ENCODE results near the gene HS6ST2. TPM values are rescaled to one million over a fixed set of nuclear protein-coding genes. Genes with fewer than 3 reads are reported as not detected.

Gene HS6ST2
- total RNA-seq, 1 experiment from 2014 or later = 1.3 TPM

DNA sequence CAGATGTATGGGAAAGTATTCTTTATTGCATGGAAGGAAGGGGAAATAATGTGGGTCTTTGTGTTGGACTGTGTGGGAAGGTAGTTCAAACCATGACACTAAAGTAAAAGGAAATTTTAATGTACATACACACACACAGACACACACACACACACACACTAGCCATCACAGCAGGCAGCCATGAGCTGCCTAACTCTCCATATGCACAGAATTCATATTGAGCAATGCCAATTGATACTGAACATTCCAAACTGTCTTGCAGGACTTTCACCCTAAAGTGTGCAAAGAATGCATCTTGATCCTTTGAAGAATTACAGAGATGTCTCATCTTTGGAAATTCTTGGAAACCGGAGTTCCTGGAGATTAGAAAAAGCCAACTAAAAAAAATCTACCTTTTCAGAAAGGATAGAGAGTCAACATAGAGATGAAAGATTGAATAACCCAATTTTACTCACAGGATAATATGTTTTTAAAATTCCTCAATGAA, 349.0 kb downstream of the HS6ST2 start:
- Histone ChIP-seq H3K9me3 (no peaks in the 10 kb centered on the region), H3K27me3 (no peaks in the 10 kb centered on the region), H3K36me3 (no peaks in the 10 kb centered on the region), H3K4me3 (no peak overlapping the region)
- DNase-seq = no peak

DNA sequence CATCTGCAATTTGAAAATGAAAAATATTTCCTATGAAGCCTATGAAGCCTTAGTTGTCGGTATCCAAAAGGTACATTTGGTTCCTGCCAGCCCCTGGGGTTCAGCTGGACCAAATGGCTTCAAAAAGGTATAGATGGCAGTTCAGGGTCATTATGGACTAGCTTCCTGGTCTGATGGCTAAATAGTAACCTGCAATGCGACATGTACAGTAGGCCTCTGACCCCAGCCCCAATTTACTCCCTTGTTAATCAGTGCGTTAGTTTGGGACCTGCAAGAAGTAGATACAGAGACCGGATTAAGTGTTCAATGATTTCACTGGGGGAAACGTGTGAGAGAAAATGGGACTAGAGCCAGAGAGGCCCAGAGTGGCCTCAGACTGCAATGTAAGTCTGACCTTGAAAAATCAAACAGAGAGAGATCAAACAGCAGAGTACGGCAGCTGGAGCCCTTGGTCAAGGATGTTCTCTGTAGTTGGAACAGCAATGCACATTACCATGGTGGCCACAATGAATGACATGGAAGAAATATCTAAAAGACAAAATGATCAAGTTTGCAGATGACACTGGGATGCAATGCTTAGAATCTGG, 354.6 kb downstream of the HS6ST2 start:
- no peak for DNase-seq
- H3K27me3 ChIP-seq = no peaks in the 10 kb centered on the region
- no peak overlapping the region for H3K4me3 ChIP-seq
- H3K36me3 ChIP-seq = no peaks in the 10 kb centered on the region
- H3K9me3 ChIP-seq = no peaks in the 10 kb centered on the region

DNA sequence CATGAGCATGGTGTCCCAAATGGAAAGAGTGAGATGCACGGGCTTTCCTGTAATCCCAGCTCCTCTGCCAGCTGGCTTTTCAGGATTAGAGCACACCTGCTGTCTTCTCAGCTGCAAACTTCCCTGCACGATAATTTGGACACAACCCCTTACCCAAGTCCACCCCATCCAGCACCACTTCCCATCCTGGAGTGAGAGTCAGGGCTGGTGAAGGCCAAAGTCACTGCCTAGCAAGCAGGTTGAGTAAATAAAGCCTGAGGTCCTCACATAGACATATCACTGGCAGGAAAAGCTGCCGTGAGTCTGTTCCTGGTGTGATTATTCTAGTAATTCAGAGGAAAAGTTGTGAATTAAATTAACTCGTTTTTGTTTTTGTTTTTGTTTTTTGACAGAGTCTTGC, 355.7 kb downstream of the HS6ST2 start:
- H3K36me3 ChIP-seq = no peaks in the 10 kb centered on the region
- no peak overlapping the region for H3K4me3 ChIP-seq

DNA sequence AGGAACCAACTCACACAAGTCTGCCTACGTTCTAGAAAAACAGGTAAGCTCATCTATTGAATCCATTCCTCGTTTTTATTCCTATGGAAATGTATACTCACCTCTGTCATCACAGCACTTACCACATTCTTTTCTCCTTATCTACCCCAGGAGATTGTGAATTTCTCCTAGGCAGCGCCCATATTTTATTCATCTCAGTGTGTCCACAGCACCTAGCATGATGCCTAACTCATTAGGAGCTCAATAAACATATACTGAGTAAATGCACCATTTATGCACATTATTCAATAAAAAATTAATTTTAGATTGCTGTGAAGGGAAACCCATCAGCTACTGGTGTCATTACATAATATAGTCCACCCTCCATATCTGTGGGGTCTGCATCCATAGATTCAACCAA, 363.4 kb downstream of the HS6ST2 start:
- H3K4me3 ChIP-seq = no peak overlapping the region
- no peaks in the 10 kb centered on the region for H3K9me3 ChIP-seq
- H3K27me3 ChIP-seq = no peaks in the 10 kb centered on the region
- H3K36me3 ChIP-seq = no peaks in the 10 kb centered on the region
- DNase-seq = no peak

More for the DNA sequence above, 355.7 kb downstream of the HS6ST2 start:
- no peak for DNase-seq
- H3K27me3 ChIP-seq = no peaks in the 10 kb centered on the region
- no peaks in the 10 kb centered on the region for H3K9me3 ChIP-seq

DNA sequence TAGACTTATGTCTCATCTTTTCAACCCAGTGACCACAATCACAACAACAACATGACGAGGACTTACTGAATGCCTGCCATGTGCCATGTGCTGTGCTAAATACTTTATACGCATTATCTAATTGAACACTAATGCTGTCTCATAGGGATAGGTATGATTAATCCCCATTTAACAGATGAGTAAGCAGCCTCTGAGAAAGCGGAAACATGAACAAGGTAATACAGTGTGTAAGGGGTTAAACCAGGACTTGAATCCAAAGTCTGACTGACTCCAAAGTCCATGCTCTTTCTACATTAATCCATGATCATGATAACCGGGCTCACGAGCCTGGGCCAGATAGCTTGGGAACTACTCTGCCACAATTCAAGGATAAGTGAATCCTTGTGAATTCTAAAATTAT, 364.3 kb downstream of the HS6ST2 start:
- Histone ChIP-seq H3K9me3 (no peaks in the 10 kb centered on the region), H3K36me3 (no peaks in the 10 kb centered on the region), H3K27me3 (no peaks in the 10 kb centered on the region), H3K4me3 (no peak overlapping the region)
- no peak for DNase-seq

DNA sequence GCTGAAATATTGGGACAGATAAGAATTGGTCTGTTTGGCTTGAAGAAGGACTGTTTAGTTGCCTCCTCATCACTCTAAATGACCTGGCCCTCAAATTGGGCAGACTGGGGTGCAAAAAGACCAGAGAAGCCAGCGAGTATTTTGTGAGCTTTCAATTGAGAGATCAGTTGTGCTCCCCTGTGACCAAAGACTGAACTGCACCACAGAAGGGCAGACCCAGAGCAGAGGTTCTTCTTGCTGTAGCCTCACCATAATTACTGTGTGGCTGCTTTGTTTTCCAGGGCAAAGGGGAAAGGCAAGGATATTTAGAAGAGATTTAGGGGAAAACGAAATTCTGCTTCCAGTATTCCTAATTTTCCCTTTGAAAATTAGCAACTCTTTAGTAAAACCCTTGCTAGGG, 365.5 kb downstream of the HS6ST2 start:
- no peak for DNase-seq
- Histone ChIP-seq H3K9me3 (no peaks in the 10 kb centered on the region), H3K4me3 (no peak overlapping the region), H3K36me3 (no peaks in the 10 kb centered on the region), H3K27me3 (no peaks in the 10 kb centered on the region)

DNA sequence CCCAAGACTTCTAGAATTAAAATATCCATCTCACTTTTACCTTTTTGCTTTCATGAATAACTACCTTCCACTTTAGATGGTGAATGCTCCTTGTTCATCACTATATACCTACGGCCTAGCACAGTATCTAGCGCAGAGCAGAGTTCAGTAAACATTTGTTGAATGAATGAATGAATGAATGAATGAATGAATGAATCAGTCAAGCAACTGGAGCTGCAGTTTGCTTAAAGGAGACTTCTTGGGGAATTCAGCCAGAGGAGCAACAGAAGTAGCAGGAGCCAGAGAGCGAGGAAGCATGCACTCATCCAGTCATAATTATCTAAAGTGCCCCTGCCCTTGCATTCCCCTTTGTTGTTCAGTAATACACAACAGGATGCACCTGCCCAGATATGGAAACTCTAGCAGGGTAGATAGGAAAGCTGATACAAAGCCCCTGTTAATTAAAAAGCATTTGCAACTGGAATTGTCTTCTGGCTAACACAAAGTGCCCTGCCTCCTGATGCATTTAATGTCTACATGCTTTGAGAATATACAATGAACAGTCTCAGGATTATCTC, 366.6 kb downstream of the HS6ST2 start:
- H3K27me3 ChIP-seq = no peaks in the 10 kb centered on the region
- no peaks in the 10 kb centered on the region for H3K36me3 ChIP-seq
- no peaks in the 10 kb centered on the region for H3K9me3 ChIP-seq
- no peak overlapping the region for H3K4me3 ChIP-seq
- no peak for DNase-seq

DNA sequence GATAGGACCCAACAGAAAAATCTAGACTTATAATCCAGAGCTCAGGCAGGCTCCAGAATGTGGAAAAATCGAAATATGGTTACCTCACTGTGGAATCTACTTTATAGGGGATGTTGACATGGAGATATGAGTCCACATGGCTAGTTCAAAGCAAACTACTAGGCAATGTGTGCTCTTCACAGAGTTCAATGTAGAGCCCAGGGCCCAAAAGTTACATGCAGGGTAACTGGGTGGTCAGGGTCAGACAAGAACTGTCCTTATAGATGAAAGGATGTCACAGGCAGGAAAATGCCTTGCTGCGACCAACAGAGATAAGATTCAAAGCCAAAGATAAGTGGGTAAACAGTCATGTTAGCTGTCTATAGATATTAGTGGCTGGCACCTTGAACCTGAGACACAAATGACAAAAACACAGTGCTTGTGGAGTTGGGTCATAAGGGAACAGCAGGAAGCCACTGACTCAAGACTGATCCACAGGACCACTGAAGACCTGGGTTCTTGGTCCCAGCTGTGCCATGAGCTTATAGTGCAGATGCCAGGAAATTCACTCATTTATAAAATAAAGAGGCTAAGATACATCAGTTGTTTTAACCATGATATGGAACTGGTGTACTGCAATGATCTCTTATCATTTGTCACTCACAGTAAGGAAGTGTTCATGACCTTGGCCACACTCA, 367.9 kb downstream of the HS6ST2 start:
- H3K4me3 ChIP-seq = no peak overlapping the region
- no peaks in the 10 kb centered on the region for H3K27me3 ChIP-seq
- DNase-seq = no peak
- H3K9me3 ChIP-seq = no peaks in the 10 kb centered on the region
- H3K36me3 ChIP-seq = no peaks in the 10 kb centered on the region

DNA sequence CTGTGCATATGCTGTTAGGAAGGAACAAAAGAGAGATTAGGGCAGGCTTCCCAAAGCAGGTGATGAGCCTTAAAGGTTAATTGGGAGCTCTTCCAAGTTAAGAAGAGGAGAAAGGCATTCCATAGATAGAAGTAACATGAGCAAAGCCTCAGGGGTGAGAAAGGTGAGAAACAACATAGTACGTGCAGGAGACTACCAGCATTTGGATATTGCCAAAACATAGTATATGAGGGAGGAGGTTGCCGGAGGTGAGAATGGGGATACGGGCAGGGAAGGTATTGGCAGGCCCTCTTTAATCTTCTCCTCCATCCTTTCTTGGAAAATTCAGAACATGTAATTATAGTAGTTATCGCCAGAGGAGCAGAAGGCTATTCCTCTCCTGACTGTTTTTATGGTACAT, 373.5 kb downstream of the HS6ST2 start:
- Histone ChIP-seq H3K27me3 (no peaks in the 10 kb centered on the region), H3K36me3 (no peaks in the 10 kb centered on the region), H3K9me3 (no peaks in the 10 kb centered on the region), H3K4me3 (no peak overlapping the region)
- no peak for DNase-seq

DNA sequence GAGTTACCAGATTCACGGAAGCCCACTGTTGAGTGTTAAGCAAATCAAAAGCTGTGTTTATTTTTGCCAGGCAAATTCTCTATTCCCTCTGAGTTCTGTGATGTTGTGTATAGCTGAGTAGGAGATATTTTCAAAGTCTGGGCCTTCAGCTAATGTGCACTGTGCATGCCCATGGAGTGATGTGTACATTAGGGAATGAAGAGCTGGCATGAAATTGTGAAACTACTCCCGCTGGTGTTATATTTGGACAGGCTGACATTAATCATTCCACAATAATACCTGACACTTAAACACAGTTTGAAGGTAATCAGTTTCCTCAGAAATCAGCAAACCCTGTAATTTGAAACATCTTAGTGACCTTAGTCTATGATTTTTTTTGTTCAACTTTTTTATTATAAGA, 381.5 kb downstream of the HS6ST2 start:
- Histone ChIP-seq H3K27me3 (no peaks in the 10 kb centered on the region), H3K36me3 (no peaks in the 10 kb centered on the region)
- DNase-seq = no peak

More for the DNA sequence above, 381.5 kb downstream of the HS6ST2 start:
- Histone ChIP-seq H3K4me3 (no peak overlapping the region), H3K9me3 (no peaks in the 10 kb centered on the region)

Other genes with a start within 250 kb of the HS6ST2 start
- not detected in 2 replicates for gene USP26, start 138.5 kb upstream of the HS6ST2 start, total RNA-seq (2014; rRNA removed; shearing (Covaris generic); ENCODE audit: low replicate concordance)

Measured in MG63 (cell line).